NCI-H69 (cell line): Measurements from ENCODE around the gene TLCD3A.
"Not testable (repeated sequence)": the region's sequence is repeated elsewhere in the genome, so short reads cannot be mapped to it uniquely, and the experiment has no call there.

ENCODE experiments used
- DNase-seq: peaks from one replicate; lab custom pipeline; 2025; lab: John Stamatoyannopoulos, UW

TLCD3A gene

DNA sequence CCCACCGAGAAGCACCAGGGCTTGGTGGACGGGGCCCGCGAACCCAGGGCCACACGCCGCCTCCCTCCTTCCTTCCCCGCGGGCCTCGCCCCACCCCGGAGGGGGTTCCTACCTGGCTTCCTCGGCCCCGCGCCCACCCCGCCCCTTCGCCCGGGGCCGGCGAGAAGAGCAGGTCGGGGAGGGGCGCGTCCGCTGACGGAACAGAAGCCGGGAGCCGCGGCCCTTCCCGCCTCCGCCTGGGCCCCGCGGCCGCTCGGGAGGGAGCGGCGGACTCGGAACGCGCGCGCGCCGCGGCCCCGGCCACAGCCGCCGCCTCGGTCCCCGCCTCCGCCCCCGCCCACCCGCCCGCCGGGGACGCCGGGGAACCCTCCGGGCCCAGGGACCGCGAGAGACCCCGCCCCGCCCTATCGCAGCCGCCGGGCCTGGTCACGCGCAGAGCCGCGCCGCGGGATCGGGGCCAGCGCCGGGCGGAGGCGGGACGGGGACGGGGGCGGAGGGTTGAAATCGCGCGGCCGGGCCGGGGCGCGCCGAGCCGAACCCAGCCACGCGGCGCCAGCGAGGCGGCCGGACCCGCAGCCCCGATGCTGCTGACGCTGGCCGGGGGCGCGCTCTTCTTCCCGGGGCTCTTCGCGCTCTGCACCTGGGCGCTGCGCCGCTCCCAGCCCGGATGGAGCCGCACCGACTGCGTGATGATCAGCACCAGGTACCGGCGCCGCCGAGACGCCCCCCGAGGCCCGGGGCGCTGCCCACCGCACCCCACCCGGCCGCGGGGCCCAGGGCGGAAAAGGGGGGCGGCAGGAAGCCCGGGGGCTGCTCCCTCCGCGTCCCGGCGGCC lies at the start of gene TLCD3A:
Gene TLCD3A, plus strand, starts transcription at position 530 of the 835 bp plus-strand sequence. Its CDS starts 52 bp downstream, at position 582.
- DNase-seq: peak; percentile 83

DNA sequence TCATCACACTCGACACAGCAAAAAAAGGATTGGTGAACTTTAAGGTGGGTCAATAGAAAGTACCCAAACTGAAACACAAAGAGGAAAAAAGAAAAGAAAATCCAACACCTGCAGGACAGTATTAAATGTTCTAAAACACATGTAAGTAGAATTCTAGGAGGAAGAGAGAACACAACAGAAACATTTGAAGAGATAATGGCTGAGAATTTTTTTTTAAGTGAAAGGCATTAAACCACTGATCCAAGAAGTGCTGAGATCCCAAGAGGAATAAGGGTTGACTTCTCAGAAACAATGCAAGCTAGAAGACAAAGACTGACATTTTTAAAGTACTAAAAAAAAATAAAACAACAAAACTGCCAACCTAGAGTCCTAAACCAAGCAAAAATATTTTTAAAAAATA lies 49.4 kb upstream of the TLCD3A start:
- no peak for DNase-seq

DNA sequence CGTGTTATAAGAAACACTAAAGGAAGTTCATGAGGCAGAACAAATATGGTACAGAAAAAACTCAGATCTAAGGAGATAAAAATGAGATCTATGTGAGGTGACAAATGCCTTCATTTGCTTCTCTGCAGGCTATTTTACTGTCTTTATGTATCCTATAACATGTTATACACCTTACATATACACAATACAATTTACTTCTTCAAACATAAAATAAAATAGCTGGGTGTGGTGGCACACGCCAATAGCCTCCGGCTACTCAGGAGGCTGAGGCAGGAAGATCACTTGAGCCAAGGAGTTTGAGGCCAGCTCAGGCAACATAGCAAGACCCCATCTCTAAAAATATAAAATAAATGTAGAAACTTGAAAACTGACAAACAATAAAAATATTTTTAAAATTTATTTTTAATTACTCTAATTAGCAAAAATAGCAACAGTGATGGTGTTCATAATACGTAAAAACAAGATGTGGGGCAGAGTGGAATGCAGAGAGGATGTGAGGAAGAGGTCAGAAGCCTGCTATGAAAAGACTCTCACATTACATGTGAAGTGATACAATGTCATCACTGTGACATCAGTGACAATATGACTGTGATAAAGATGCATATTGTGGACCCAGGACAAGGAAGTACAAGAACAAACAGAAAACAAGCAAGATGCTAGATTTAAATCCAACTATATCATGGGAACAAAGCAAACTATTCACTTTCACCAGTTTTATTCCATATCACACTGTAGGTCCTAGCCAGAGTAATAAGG lies 48.7 kb upstream of the TLCD3A start:
- no peak for DNase-seq

DNA sequence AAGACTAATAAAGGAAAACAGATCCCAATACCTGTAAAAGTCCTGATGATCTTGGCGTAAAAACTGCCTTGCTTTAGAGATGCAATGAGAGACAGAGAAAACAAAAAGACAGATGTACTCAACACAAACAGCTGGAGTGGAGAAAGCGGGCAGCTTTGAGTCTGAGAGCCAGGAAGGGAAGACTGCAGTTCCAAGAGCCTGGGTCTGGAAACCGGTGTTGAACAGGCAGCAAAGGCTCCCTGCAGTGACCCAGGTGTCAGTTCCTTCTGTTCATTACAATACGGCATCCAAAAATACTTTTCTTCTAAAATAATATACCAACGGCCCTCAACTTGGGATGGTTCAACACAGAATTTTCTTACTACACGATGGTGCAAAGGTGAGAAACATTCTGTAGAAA lies 47.4 kb upstream of the TLCD3A start:
- no peak for DNase-seq

DNA sequence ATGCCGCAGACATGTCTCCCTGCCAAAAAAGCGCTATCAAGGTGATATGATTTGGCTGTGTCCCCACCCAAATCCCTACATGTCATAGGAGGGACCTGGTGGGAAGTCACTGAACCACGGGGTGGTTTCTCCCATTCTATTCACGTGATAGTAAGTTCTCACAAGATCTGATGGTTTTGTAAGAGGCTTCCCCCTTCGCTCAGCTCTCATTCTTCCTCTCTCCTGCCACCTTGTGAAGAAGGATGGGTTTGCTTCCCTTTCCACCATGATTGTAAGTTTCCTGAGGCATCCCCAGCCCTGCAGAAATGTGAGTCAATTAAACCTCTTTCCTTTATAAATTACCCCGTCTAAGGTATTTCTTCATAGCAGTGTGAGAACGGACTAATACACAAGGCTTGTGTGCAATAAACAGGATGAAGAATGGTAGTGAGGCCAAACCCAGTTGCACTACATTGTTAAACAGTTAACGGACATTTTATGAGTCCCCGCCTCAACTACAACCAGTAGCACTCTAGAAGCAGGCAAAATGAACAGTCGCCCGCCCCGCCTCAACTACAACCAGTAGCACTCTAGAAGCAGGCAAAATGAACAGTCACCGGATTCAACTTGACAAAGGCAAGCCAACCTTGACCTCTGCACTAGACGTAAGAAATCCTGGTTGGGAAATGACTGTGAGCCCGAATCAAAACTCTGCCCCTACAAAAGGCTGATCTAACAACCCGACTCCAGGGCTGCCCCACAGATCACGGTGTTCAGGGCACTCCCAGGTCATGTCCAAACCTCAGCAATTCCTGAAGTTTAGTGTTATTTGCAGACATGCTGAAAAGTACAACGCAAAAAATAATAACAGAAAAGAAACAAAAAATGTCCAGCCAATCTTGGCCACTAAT lies 44.1 kb upstream of the TLCD3A start:
- DNase-seq: no peak

DNA sequence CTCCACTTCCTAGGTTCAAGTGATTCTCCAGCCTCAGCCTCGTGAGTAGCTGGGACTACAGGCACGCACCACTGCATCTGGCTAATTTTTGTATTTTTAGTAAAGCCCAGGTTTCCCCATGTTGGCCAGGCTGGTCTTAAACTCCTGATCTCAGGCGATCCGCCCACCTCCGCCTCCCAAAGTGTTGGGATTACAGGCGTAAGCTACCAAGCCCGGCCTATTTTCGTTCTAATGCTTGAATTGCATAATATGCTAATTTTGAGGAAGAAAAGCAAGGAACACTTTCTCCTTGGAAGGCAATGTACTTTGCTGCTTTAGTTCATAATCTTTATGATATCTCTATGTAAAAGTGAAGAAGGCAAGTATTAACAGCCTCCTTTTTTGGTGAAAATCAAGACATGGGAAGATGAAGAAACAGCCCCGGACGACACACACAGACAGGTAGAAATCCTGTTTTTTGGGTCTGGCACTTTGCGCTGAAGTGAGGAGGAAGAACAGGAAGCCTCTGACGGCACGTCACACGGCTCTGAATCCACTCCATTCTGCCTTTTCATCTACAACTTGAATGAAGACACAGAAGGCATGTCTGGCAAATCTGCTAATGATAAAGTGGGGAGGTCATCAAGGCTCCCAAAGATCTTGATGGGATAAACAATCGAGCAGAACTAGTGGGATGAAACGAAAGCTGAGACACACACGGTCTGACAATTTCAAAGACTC lies 42.7 kb upstream of the TLCD3A start:
- DNase-seq: no peak

DNA sequence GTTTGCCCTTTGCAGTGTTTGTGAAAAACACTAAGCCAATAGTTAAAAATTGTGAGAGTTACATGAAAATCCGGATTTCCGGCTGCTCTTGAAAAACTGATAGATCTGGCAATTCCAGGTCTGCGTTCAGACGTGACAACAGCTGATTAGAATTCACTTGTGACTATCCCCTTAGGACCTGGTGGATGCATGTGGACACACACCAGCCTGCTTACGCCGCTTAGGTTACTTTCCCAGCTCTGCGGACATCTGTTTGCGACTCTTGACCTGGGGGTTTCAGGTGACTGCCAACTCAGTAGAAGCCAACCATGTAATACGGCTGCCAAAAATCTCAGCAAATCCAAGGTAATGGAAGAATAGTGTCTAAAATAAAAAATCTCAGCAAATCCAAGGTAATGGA lies 42.0 kb upstream of the TLCD3A start:
- no peak for DNase-seq

DNA sequence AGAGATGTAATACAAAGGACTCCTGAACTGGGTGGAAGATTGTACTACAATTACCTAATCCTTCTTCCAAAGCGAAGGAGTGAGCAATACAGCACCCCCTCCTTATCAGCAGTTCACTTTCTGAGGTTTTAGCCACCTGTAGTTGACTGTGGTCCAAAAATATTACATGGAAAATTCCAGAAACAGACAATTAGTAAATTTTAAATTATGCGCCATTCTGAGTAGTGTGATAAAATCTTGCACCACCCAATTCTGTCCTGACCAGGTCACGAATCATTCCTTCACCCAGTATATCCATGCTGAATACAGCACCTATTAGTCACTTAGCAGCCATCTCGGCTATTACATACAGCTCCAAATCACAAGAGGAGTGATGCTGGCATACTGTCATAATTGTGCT lies 41.0 kb upstream of the TLCD3A start:
- DNase-seq: no peak

DNA sequence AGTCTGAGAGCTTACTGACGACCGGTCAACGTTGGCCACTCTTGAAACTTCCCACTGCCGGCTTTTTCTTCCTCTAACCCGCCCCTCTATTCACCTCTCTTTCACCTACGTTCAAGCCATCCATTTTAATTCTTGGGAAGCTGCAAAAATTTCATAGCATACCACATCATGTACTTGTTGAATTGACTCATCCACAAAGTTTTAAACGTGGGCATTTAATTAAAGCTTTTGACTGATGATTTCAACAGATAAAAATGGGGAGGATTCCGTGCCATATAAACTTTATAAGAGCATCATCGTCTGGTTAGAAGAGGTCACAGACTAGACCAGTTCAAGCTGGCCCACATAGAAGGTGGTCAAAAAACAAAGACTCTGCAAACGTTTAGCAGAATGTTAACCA lies 40.3 kb upstream of the TLCD3A start:
- DNase-seq: no peak

DNA sequence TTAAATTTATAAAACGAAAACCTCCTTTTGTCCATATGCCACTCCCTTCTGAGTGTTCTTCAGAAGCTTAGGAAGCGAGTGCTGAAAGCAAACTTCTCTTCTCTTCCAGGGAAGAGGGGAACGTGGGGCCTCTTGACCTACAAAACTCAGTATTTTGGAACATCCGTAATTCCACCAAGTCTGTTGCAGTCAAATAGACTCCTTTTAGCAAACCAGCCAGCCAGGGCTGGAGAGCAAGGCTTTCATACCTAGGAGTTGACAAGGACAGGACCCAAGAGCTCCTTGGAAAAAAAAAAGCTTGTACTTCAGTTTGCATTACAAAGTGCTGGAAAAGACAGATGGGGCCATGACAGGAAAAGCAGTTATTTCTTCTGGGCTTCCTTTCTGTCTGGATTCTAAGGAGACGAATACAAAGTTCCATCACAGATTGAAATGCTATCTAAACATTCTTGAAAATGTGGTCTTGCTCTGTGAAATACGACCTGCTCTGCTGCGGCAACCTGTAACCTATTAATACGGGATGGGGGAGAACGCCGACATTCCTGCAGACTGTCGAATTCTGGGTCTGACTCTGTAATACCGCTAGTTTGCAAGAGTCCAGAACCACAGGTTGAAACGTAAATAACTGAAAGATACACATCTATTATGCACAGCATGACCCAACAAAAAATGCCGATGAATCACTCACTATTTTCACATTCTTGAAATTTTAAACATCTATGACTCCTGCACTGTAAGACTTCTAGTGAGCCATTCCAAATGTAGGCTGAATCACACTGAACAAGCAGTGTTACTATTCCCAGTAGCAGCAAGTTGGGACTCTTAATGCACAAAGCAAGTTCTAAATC lies 38.4 kb upstream of the TLCD3A start:
- no peak for DNase-seq

DNA sequence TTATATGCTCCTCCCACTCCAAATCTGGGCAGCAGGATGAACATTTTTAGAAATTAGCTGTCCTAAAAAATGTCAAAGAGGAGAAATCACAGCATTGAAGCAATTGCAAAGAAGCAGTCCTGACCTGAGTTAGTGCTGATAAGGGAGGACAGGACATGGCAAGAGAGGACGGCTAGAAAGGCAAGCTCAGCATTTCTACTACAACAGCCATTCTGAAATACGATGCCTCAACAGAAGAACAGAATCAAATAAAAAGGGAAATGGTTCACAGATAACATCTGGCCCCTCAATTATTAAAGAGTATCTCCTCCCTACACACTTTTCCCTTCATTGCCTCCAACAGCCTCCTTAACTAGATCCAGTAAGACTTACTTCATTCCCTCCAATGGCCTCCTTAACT lies 36.0 kb upstream of the TLCD3A start:
- DNase-seq: no peak

DNA sequence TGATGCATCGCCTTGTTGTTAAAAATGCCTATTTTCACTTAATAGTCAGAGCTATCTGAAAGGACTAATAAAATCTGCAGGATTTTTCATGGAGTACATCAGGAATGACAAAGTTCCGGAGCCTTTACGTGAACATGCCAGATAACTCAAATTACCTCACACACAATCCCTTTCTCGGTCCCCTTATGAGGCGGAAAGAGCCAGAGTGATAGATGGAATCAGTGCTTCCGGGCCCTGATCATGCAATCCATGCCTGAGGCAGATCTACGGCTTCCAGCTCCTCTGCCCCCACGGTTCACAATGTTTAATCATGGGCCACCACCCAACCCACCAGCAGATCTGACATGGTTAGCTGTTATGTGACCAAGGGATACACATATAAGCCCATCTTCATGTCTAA lies 34.7 kb upstream of the TLCD3A start:
- no peak for DNase-seq

DNA sequence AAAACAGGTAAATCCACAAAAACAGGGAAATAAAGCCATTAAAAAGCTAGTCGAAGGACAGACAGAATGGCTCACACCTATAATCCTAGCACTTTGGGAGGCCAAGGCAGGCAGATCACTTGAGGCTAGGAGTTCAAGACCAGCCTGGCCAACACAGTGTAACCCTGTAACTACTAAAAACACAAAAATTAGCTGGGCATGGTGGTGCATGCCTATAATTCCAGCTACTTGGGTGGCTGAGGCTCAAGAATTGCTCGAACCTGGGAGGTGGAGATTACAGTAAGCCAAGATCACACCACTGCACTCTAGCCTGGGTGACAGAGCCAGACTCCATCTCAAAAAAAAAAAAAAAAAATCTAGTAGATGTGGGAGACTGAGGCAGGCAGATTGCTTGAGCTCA lies 34.3 kb upstream of the TLCD3A start:
- DNase-seq: not testable (repeated sequence)

DNA sequence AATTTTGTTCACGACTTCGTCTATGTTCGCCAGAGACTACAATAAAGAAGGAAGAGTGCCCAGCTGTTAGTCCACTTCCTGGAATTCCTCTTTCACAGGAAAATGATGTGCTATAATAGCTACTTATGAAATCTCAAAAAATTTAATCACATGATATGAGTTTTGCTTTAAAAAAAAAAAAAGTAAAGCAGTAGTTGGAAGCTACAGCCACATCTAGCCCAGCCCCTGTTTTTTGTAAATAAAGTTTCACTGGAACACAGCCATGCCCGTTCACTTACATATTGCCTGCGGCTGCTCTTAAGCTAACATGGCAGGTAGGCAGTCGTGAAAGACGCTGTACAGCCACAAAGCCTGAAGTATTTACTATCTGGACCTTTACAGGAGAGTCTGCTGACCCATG lies 33.1 kb upstream of the TLCD3A start:
- no peak for DNase-seq

DNA sequence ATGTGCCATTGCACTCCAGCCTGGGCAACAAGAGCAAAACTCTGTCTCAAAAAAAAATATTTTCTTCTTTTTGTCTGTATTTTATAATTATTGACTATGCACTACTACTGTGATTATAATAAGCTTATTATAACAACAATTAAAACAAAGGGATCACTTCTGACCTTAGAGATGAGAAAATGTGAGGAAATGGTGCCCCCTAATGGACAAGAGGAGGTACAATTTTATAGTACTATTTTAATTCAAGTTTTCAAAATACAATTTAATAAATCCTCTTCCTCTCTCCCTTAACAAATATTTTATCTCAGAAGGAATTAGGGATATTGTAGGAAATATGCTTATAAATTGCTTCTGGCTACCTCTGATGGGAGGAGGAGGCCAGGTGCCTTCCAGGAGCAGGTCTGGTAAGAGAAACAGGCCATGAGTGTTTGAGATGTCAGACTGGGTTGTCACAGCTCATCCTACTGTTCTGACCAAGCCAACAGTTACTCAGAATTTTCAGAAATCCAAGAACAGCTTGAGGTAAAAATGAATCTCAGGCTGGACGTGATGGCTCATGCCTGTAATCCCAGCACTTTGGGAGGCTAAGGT lies 31.8 kb upstream of the TLCD3A start:
- peak; percentile 3 for DNase-seq

DNA sequence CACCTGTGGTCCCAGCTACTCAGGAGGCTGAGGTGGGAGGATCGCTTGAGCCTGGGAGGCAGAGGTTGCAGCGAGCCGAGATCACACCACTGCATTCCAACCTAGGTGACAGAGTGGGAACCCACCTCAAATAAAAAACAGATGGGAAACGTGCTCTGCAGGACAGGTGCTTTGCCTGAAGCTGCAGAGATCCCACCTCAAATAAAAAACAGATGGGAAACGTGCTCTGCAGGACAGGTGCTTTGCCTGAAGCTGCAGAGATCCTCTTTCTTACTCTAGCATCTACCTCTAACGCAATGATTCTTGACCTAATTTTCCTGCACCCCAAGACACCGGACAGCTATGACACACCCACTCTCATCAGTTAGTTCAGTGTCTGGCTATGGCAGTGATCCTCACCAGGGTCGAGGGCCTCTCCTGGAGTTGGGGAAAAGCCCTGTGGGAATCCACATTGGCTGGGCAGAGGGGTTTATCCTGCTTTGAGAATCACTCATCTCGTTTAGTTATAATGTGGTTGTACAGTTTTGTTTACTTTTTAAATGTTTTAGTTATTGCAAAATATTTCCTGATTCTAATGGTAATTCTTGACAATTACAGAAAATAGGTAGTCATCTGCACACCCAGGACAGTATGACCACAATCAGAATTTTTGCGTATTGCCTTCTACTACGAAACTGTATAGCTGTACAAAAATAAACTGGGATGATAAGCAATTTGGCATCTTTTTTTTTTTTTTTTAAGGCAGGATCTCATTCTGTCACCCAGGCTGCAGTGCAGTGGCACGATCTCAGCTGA lies 29.1 kb upstream of the TLCD3A start:
- DNase-seq: no peak

DNA sequence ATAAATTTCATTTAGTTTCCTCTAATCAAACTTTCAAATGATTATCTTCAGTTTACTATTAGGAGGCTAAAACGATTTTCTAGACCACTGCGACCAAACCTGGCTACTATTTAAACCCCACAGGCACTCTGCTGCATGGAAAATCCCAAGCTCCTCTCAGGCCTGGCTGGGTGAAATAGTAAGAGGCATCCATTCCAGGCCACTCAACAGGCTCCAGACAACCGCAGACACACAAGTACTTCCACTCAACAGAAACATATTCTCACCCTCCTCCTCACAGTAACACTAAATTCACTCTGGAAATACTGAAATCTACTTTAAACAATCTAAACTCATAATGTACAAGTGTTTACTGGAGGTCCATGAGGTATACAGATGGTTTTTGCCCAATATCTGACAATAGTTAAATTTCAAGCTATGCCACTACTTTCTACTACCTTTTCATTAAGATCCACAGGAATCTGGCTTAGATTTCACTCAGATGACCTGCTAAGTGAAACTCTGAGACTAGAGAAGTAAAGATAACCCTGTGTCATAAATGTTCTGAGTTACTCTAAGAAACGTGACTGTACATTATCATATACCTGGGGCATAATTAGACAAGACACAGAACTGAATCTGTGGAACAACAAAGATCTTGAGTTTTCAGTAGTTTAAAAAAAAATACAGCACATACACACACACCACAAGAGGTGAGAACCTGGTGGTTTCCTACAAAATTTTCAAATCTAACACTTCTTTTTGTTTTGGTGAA lies 28.1 kb upstream of the TLCD3A start:
- DNase-seq: no peak

DNA sequence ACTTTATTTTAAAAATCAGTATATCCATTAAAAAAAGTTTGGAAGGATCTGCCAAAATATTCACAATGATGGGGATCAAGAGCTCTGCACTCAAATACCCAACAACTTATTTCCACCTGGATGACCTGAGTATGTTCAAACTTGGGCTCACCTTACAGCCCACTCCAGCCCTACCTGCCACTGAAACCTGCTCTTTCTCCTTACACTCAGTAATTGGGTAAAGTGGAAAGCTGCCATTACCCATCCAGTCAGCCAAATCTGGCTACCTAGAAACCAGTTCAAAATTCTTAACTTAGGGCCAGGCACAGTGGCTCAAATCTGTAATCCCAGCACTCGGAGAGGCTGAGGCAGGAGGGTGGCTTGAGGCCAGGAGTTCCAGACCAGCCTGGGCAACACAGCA lies 27.4 kb upstream of the TLCD3A start:
- DNase-seq: no peak

DNA sequence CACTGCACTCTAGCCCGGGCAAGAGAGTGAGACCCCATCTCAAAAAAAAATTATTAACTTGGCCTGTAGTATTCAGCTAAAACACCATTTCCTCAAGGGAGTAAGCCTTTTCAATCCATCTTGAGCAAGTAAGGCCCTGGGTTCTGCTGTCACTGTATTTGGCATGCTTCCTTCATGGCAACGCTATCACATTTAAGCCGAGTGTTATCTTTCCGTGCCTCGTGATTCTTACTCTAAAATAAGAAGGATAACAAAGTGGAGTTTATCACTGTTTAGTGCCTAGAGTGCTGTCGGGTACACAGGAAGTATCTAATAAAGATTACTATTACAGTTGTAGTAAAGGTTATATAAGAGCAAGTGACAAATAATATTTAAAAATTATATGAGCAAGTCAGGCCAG lies 26.5 kb upstream of the TLCD3A start:
- no peak for DNase-seq
